Measurements from ENCODE around the gene LRRC7.

The LRRC7 gene

DNA sequence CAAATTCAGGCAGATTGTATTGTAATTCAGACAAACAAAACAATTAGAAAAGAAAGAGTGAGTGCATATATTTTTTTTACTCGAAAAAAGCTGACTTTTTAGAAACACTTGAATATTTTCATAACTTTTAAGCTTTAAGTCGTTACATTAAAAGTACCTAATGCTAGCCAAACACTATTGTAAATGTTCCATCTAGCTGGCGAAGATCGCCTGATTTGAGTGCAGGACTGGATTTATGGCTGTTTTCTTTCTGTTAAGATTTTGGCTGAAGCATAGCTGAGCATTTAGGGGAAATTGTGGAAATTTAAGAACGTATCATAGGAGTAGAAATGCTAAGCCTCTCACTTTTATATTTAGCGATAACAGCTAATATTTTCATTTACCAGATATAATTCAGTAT is 24.6 kb downstream of the LRRC7 start:
- no peak for DNase-seq

- peak; percentile 33 for DNase-seq
Observed at GRCh38 chr1:69595486-69595885, 27.8 kb downstream of the LRRC7 start.

DNA sequence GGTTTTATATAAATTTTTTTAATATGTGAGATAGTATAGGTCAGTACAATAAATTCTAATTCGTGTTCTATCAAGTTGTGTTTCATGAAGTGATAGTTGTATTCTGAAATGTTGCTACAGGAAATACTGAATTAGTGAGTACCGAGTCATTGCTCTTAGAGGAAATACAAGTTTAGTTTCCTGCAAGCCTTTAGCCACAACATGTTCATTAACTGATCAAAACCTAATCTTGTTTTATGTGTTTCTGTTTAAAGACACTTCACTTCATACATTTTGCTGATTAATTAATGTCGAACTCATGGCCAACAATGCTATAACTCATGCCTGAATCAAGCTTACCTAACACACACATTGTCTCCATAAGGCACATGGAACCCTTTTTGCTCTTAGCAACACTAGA is 43.6 kb downstream of the LRRC7 start:
- DNase-seq: no peak

GRCh38 chr1:69613414-69613813 is 45.7 kb downstream of the LRRC7 start:
- no peak for DNase-seq

- no peak for DNase-seq
Observed at GRCh38 chr1:69638673-69639072, 71.0 kb downstream of the LRRC7 start.

- DNase-seq: no peak
Observed at GRCh38 chr1:69639159-69639558, 71.4 kb downstream of the LRRC7 start.

DNA sequence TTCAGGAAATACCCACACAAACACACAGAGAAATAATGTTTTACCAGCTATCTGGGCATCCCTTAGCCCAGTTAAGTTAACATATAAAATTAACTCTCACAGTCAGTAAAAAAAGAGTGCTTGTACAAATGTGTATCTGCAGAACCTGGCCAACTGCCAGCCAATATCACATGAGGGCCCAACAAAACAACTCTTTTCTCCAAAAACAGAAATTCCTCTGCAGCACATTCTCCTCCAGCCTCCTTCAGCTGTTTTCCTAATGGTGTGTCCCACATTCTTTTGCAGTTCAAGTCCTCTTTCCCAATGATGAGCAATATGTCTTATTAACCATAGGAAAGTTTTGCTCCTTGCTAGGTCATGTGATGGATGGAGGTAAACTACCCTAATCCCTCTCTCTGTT is 75.5 kb downstream of the LRRC7 start:
- no peak for DNase-seq

- no peak for DNase-seq
Observed at GRCh38 chr1:69645477-69645876, 77.8 kb downstream of the LRRC7 start.

DNA sequence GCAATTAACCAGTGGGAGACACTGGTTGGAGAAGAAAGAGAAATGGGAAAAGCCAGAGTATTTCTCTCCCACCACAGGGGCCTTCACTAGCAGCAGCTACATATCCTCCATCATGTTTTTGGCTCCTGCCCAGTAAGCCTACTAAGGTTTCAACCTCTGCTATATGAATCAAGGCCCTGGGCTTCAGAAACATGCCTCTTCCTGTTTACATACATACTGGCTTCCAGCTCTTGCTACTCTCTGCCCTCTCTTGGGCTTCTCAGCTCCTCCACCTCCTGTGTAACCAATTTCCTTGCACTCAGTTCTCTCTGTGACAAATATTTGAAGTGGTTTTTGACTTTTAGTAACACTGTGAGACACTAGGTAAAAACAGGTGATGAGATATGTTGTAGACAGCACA is 80.8 kb downstream of the LRRC7 start:
- peak; percentile 25 for DNase-seq

DNA sequence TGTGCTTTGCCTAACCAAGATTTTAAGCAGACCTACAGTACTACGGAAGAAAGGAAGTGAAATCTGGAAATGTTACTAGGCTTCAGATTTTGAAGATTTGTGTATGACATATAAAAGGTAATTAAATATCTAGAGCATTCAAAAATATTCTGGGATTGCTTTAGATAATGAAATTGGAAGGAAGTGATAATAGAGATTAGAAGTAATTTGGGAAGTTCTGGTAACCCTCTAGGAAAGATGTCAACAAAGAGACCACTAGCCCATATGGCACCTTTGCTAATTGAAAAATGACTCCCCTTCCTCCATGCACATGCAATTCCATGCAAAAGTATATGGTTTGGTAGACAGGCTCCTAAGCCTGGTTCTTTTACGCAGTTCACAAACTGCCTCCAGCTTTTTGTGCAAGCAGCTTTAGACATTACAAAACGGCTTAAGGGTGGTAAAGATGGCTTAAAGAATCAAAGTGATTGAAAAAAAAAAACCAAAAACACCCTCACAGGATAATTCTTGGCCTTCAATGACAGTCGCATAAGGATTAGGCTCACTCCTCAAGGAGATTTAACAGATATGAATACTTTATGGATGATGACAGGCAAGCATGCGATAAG is 81.8 kb downstream of the LRRC7 start:
- DNase-seq: no peak

DNA sequence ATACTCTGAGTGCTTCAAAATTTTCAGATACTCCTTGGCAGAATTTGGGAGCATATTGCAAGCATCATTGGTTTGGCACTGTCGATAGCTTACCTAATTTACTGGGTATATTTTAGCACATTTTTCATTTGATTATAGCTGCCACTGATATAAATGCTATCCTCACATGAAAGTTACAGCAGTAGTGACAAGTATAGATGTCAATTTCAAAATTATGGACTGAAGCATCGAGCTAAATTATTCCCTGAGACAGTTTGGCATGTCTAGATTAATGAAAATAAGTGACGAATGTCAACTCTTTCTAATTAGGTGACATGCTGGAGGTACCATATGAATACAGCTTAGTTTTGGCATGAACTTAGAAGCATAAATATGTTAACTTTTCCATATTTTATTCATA is 83.1 kb downstream of the LRRC7 start:
- DNase-seq: no peak

DNA sequence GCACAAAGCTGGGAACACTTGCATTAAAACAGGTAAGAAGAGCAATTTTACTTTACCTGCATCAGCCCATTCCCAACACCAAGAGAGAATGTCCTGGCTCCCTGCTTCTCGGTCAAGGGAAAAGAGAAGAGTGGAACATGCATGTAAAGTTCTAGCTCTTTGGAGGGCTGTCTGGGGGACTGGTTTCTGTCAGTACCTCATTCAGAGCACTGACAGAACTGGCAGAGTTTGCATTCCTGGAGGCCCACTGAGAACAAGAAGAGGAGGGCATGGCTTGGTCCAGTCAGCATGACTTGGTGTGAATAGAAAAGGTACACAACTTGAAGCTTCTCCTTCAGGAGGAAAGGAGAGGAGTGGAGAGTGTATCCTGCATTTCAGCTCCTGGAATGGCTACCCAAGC is 83.9 kb downstream of the LRRC7 start:
- DNase-seq: no peak

- DNase-seq: no peak
Observed at GRCh38 chr1:69657971-69658370, 90.2 kb downstream of the LRRC7 start.

- no peak for DNase-seq
Observed at GRCh38 chr1:69661686-69662085, 94.0 kb downstream of the LRRC7 start.

GRCh38 chr1:69662321-69662720 is 94.6 kb downstream of the LRRC7 start:
- no peak for DNase-seq

GRCh38 chr1:69671363-69672010 is 103.8 kb downstream of the LRRC7 start:
- no peak for DNase-seq

GRCh38 chr1:69673321-69673720 is 105.6 kb downstream of the LRRC7 start:
- DNase-seq: peak; percentile 94

DNA sequence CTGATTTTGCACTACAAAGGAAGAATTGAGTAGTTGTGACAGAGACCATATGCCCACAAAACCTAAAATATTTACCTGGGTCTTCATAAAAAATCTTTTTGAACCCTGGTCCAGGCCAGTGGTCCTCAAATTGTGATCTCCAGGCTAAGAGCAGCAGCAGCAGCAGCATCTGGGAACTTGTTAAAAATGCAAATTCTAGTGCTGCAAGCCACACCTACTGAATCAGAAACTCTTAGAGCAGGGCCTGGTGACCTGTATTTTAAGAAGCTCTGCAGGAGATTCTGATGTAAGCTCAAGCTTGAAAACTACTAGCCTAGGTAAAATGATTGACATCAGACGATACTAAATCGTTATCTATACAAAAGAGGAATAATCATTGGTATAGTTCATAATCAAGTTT is 112.2 kb downstream of the LRRC7 start:
- DNase-seq: no peak

- DNase-seq: no peak
Observed at GRCh38 chr1:69686367-69686984, 118.8 kb downstream of the LRRC7 start.

GRCh38 chr1:69688193-69688592 is 120.5 kb downstream of the LRRC7 start:
- no peak for DNase-seq

DNA sequence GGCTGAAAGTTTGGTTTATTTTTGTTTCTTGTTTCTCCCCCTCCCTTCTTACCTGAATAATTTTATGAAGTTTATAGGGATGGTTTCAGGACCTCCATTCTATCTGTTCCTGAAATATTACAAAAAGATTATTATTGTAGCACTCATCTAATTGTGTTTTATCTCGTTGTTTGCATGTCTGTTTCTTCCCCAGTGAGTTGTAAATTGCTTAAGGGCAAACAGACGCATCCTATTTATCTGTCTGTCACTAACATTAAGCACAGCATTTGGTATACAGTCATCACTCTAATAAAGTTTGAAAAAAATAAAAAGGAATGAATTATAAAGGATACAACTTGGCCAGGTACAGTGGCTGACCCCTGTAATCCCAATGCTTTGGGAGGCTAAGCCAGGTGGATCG is 123.5 kb downstream of the LRRC7 start:
- no peak for DNase-seq

DNA sequence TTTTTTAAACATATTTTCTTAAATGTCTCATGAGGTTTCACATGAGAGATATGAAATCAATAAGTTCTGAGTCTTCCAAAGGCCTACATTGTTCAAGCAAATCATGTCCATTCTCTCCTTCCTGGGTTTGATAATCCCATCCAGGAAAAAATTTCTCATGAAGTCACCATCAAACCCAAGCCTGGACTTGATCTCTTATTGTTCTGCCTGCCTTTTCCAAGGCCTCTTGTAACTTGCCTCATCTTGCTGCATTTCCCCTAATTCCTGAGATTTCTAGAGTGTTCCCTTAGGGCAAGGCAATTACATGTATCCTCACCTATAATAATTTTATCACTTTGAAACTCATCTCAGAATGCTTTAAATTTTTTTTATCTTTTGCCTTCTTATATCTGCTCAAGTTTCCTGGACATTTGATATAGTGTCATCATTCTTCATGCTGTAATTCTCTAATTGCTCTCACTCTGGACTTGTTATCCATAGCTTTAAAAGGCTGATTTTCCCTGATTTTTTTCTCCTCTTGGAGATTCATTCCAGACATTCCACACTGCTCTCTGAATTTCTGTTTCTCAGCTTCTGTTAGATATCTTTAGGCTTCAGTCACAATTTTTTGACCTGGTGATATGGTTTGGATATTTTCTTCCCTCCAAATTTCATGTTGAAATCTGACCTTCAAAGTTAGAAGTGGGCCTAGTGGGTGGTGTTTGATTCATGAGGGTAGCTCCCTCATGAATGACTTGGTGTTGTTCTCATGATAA is 126.4 kb downstream of the LRRC7 start:
- no peak for DNase-seq

DNA sequence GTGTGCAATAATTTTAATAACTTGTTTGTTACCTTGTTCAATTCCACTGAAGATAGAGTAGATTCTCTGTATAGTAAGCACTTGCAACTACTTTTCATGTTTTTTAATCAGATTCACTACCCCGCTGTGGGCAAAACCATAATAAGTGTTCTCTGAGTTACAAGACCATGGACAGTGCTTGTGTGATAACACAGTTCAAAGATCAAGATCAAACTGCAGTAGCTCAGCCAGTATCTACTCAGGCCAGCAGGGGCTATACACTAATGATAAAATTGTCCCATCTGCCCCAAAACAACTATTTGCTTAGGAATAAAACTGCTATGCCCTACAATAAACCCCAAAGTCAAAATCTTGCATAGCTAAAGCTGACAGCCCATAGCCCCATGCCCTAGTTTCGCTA is 129.6 kb downstream of the LRRC7 start:
- no peak for DNase-seq

GRCh38 chr1:69700770-69701169 is 133.0 kb downstream of the LRRC7 start:
- no peak for DNase-seq
